ENCODE results near the gene ZBTB16. TPM values are rescaled to one million over a fixed set of nuclear protein-coding genes. Genes with fewer than 3 reads are reported as not detected.

Gene ZBTB16
- total and polyA plus RNA-seq, 7 experiments from 2014 or later = 3.0 to 22.1 (median 7.2) TPM

- ChIA-PET CTCF (no interaction called here), POLR2A (no interaction called here)
- Mint-ChIP-seq H3K4me1 (peaks cover under 1 to 31% (median 14%) of the 10 kb centered on the region in 7 donors), H3K27me3 (peaks cover 0 to 24% (median 0%) of the 10 kb centered on the region in 5 donors), H3K36me3 (peaks cover 0 to 15% (median 0%) of the 10 kb centered on the region in 5 donors), H3K4me3 (no peak overlapping the region), H3K27ac (peak overlapping the region in 2 of 9 donors; percentile 3 to 50), H3K9me3 (peaks cover 0 to 2% (median 0%) of the 10 kb centered on the region in 11 donors)
- Histone ChIP-seq H3K27ac (ENCODE audit: low read depth, low read length) (no peak overlapping the region), H3K9me3 (ENCODE audit: control insufficient read depth in 2 of 3, low read length in 3 of 3) (no peaks in the 10 kb centered on the region), H3K4me3 (ENCODE audit: low read length) (no peak overlapping the region), H3K4me1 (ENCODE audit: control insufficient read depth in 2 of 2, insufficient read depth in 2 of 2, low read length in 2 of 2) (peaks cover 0 to 7% of the 10 kb centered on the region in 2 donors), H3K36me3 (ENCODE audit: control insufficient read depth in 2 of 3, insufficient read depth in 3 of 3, low read length in 3 of 3) (no peaks in the 10 kb centered on the region), H3K27me3 (ENCODE audit: control insufficient read depth in 2 of 2, insufficient read depth in 2 of 2, low read length in 2 of 2) (no peaks in the 10 kb centered on the region)
- DNase-seq = no peak
- ATAC-seq = no peak
- intact Hi-C loops (cut with micrococcal nuclease) = no loop called here
Measured at GRCh38 chr11:114121804-114122504, 62.4 kb downstream of the ZBTB16 start.

- H3K27ac ChIP-seq (ENCODE audit: low read depth, low read length) = no peak overlapping the region
- no peak for ATAC-seq
- Mint-ChIP-seq H3K27ac (no peak overlapping the region), H3K27me3 (peaks cover 0 to 21% (median 0%) of the 10 kb centered on the region in 5 donors), H3K9me3 (no peaks in the 10 kb centered on the region), H3K36me3 (peaks cover 0 to 18% (median 0%) of the 10 kb centered on the region in 5 donors), H3K4me3 (no peak overlapping the region), H3K4me1 (peaks cover 0 to 24% (median 11%) of the 10 kb centered on the region in 7 donors)
- no peak for DNase-seq
- H3K36me3 ChIP-seq (ENCODE audit: control insufficient read depth in 2 of 3, insufficient read depth in 3 of 3, low read length in 3 of 3) = no peaks in the 10 kb centered on the region
- no peak overlapping the region for H3K4me3 ChIP-seq (ENCODE audit: low read length)
- intact Hi-C loops (cut with micrococcal nuclease) = no loop called here
- H3K4me1 ChIP-seq (ENCODE audit: control insufficient read depth in 2 of 2, insufficient read depth in 2 of 2, low read length in 2 of 2) = peaks cover 0 to 7% of the 10 kb centered on the region in 2 donors
- ChIA-PET CTCF (no interaction called here), POLR2A (no interaction called here)
- no peaks in the 10 kb centered on the region for H3K9me3 ChIP-seq (ENCODE audit: control insufficient read depth in 2 of 3, low read length in 3 of 3)
- H3K27me3 ChIP-seq (ENCODE audit: control insufficient read depth in 2 of 2, insufficient read depth in 2 of 2, low read length in 2 of 2) = no peaks in the 10 kb centered on the region
Measured at GRCh38 chr11:114122686-114123085, 63.2 kb downstream of the ZBTB16 start.

GRCh38 chr11:114123692-114124330 is 64.3 kb downstream of the ZBTB16 start:
- CTCF ChIA-PET = no interaction called here
- Mint-ChIP-seq H3K4me3 (no peak overlapping the region), H3K36me3 (peaks cover 0 to 18% (median 0%) of the 10 kb centered on the region in 5 donors), H3K9me3 (no peaks in the 10 kb centered on the region), H3K4me1 (peaks cover 0 to 20% (median 11%) of the 10 kb centered on the region in 7 donors), H3K27ac (peak overlapping the region in 1 of 9 donors; percentile 15), H3K27me3 (peaks cover 0 to 16% (median 0%) of the 10 kb centered on the region in 5 donors)
- no peaks in the 10 kb centered on the region for H3K36me3 ChIP-seq (ENCODE audit: control insufficient read depth in 2 of 3, insufficient read depth in 3 of 3, low read length in 3 of 3)
- intact Hi-C loops (cut with micrococcal nuclease) = no loop called here
- H3K27ac ChIP-seq (ENCODE audit: low read depth, low read length) = no peak overlapping the region
- H3K27me3 ChIP-seq (ENCODE audit: control insufficient read depth in 2 of 2, insufficient read depth in 2 of 2, low read length in 2 of 2) = no peaks in the 10 kb centered on the region
- H3K4me3 ChIP-seq (ENCODE audit: low read length) = no peak overlapping the region
- POLR2A ChIA-PET = interaction anchor here (0.7 kb wide), 2 partner anchors 136 to 142 kb away, joined by 3 to 5 read pairs; no protein-coding TSS in a partner anchor
- ATAC-seq (no peak), DNase-seq (no peak)
- H3K4me1 ChIP-seq (ENCODE audit: control insufficient read depth in 2 of 2, insufficient read depth in 2 of 2, low read length in 2 of 2) = peaks cover 0 to 7% of the 10 kb centered on the region in 2 donors
- no peaks in the 10 kb centered on the region for H3K9me3 ChIP-seq (ENCODE audit: control insufficient read depth in 2 of 3, low read length in 3 of 3)

GRCh38 chr11:114124601-114125144 is 65.2 kb downstream of the ZBTB16 start:
- POLR2A ChIA-PET = interaction anchor here (0.7 kb wide), 3 partner anchors 8 to 141 kb away, joined by 3 to 5 read pairs (median 3); no protein-coding TSS in a partner anchor
- H3K27ac ChIP-seq (ENCODE audit: low read depth, low read length) = no peak overlapping the region
- H3K9me3 ChIP-seq (ENCODE audit: control insufficient read depth in 2 of 3, low read length in 3 of 3) = no peaks in the 10 kb centered on the region
- CTCF ChIA-PET = no interaction called here
- H3K4me1 ChIP-seq (ENCODE audit: control insufficient read depth in 2 of 2, insufficient read depth in 2 of 2, low read length in 2 of 2) = peaks cover 0 to 11% of the 10 kb centered on the region in 2 donors
- no peaks in the 10 kb centered on the region for H3K36me3 ChIP-seq (ENCODE audit: control insufficient read depth in 2 of 3, insufficient read depth in 3 of 3, low read length in 3 of 3)
- Mint-ChIP-seq H3K27me3 (peaks cover 0 to 20% (median 0%) of the 10 kb centered on the region in 5 donors), H3K36me3 (peaks cover 0 to 14% (median 0%) of the 10 kb centered on the region in 5 donors), H3K4me3 (no peak overlapping the region), H3K27ac (no peak overlapping the region), H3K9me3 (no peaks in the 10 kb centered on the region), H3K4me1 (peaks cover under 1 to 28% (median 17%) of the 10 kb centered on the region in 7 donors)
- ATAC-seq (no peak), DNase-seq (no peak)
- no peak overlapping the region for H3K4me3 ChIP-seq (ENCODE audit: low read length)
- H3K27me3 ChIP-seq (ENCODE audit: control insufficient read depth in 2 of 2, insufficient read depth in 2 of 2, low read length in 2 of 2) = no peaks in the 10 kb centered on the region
- intact Hi-C loops (cut with micrococcal nuclease) = no loop called here

- peak overlapping the region in 1 of 9 donors; percentile 62 for H3K27ac Mint-ChIP-seq
- no peaks in the 10 kb centered on the region for H3K9me3 Mint-ChIP-seq
- Histone ChIP-seq H3K4me3 (ENCODE audit: low read length) (no peak overlapping the region), H3K4me1 (ENCODE audit: control insufficient read depth in 2 of 2, insufficient read depth in 2 of 2, low read length in 2 of 2) (peaks cover 0 to 18% of the 10 kb centered on the region in 2 donors), H3K36me3 (ENCODE audit: control insufficient read depth in 2 of 3, insufficient read depth in 3 of 3, low read length in 3 of 3) (no peaks in the 10 kb centered on the region), H3K27me3 (ENCODE audit: control insufficient read depth in 2 of 2, insufficient read depth in 2 of 2, low read length in 2 of 2) (no peaks in the 10 kb centered on the region), H3K9me3 (ENCODE audit: control insufficient read depth in 2 of 3, low read length in 3 of 3) (no peaks in the 10 kb centered on the region), H3K27ac (ENCODE audit: low read depth, low read length) (no peak overlapping the region)
- intact Hi-C loops (cut with micrococcal nuclease) = no loop called here
- H3K27me3 Mint-ChIP-seq = peaks cover 0 to 21% (median 0%) of the 10 kb centered on the region in 5 donors
- peaks cover 0 to 11% (median 0%) of the 10 kb centered on the region in 5 donors for H3K36me3 Mint-ChIP-seq
- POLR2A ChIA-PET = interaction anchor here (0.7 kb wide), 1 partner anchor 9 kb away, joined by 3 read pairs; no protein-coding TSS in a partner anchor
- no peak for DNase-seq
- H3K4me3 Mint-ChIP-seq = no peak overlapping the region
- ATAC-seq = no peak
- CTCF ChIA-PET = no interaction called here
- H3K4me1 Mint-ChIP-seq = peaks cover 6 to 33% (median 21%) of the 10 kb centered on the region in 7 donors
Measured at GRCh38 chr11:114125531-114125930, 66.0 kb downstream of the ZBTB16 start.

GRCh38 chr11:114125959-114126358 is 66.4 kb downstream of the ZBTB16 start:
- Histone ChIP-seq H3K9me3 (ENCODE audit: control insufficient read depth in 2 of 3, low read length in 3 of 3) (no peaks in the 10 kb centered on the region), H3K27me3 (ENCODE audit: control insufficient read depth in 2 of 2, insufficient read depth in 2 of 2, low read length in 2 of 2) (no peaks in the 10 kb centered on the region), H3K27ac (ENCODE audit: low read depth, low read length) (no peak overlapping the region), H3K4me3 (ENCODE audit: low read length) (no peak overlapping the region), H3K36me3 (ENCODE audit: control insufficient read depth in 2 of 3, insufficient read depth in 3 of 3, low read length in 3 of 3) (no peaks in the 10 kb centered on the region), H3K4me1 (ENCODE audit: control insufficient read depth in 2 of 2, insufficient read depth in 2 of 2, low read length in 2 of 2) (peaks cover 2 to 23% of the 10 kb centered on the region in 2 donors)
- CTCF ChIA-PET = no interaction called here
- intact Hi-C loops (cut with micrococcal nuclease) = no loop called here
- no peak for DNase-seq
- Mint-ChIP-seq H3K36me3 (peaks cover 0 to 10% (median 0%) of the 10 kb centered on the region in 5 donors), H3K4me1 (peaks cover 10 to 37% (median 21%) of the 10 kb centered on the region in 7 donors), H3K9me3 (no peaks in the 10 kb centered on the region), H3K4me3 (no peak overlapping the region), H3K27me3 (peaks cover 0 to 21% (median 0%) of the 10 kb centered on the region in 5 donors), H3K27ac (no peak overlapping the region)
- ATAC-seq = no peak
- POLR2A ChIA-PET = interaction anchor here (0.6 kb wide), 2 partner anchors 57 to 192 kb away, joined by 3 to 4 read pairs; no protein-coding TSS in a partner anchor

All from naive thymus-derived CD4-positive, alpha-beta T cell (primary cell).